ENCODE results near the gene VPS52.

VPS52 gene

GRCh38 chr6:33201147-33201545, 70.5 kb downstream of the VPS52 start:
- no peak for TF ChIP-seq CTCF (conservative IDR thresholded peaks at IDR 0.05; ENCODE audit: control insufficient read depth, insufficient read depth, low read depth, low read length)
- DNase-seq (ENCODE audit: low read depth), result no peak
- peak overlapping the region; percentile 99 for H3K4me3 ChIP-seq (ENCODE audit: control insufficient read depth, low read depth, low read length)

Measured in fibroblast of mammary gland (primary cell).